HG03095 (cell line): ENCODE measurements around the gene MRPS11.
"Not testable (repeated sequence)": the region's sequence is repeated elsewhere in the genome, so short reads cannot be mapped to it uniquely, and the experiment has no call there.

Experiments used
- ATAC-seq: cut with Tn5 transposase; IDR thresholded peaks from one replicate; pipeline ENCODE4 v1.9.1; 2021; ENCODE audit warnings: moderate library complexity; ENCODE audit not compliant: unreplicated experiment

The MRPS11 gene

GRCh38 chr15:88489321-88489720, 21.8 kb downstream of the MRPS11 start:
- no peak for ATAC-seq

GRCh38 chr15:88490036-88490435, 22.5 kb downstream of the MRPS11 start:
- ATAC-seq: no peak

- ATAC-seq: no peak
Observed at GRCh38 chr15:88491158-88491557, 23.6 kb downstream of the MRPS11 start.

- no peak for ATAC-seq
Observed at GRCh38 chr15:88493844-88494243, 26.3 kb downstream of the MRPS11 start.

- ATAC-seq: no peak
Observed at GRCh38 chr15:88497109-88497765, 29.7 kb downstream of the MRPS11 start.

- no peak for ATAC-seq
Observed at GRCh38 chr15:88498996-88499395, 31.5 kb downstream of the MRPS11 start.

- ATAC-seq: no peak
Observed at GRCh38 chr15:88504445-88504844, 36.9 kb downstream of the MRPS11 start.

- no peak for ATAC-seq
Observed at GRCh38 chr15:88505721-88506120, 38.2 kb downstream of the MRPS11 start.

- no peak for ATAC-seq
Observed at GRCh38 chr15:88506628-88507027, 39.1 kb downstream of the MRPS11 start.

GRCh38 chr15:88509321-88509720, 41.8 kb downstream of the MRPS11 start:
- no peak for ATAC-seq

- no peak for ATAC-seq
Observed at GRCh38 chr15:88509964-88510363, 42.5 kb downstream of the MRPS11 start.

- ATAC-seq: no peak
Observed at GRCh38 chr15:88511161-88511560, 43.7 kb downstream of the MRPS11 start.

- no peak for ATAC-seq
Observed at GRCh38 chr15:88512078-88512477, 44.6 kb downstream of the MRPS11 start.

GRCh38 chr15:88512601-88513000, 45.1 kb downstream of the MRPS11 start:
- ATAC-seq: no peak

GRCh38 chr15:88513195-88513594, 45.7 kb downstream of the MRPS11 start:
- no peak for ATAC-seq

GRCh38 chr15:88518903-88519302, 51.4 kb downstream of the MRPS11 start:
- ATAC-seq: no peak

GRCh38 chr15:88524094-88524493, 56.6 kb downstream of the MRPS11 start:
- ATAC-seq: not testable (repeated sequence)

- no peak for ATAC-seq
Observed at GRCh38 chr15:88525418-88525817, 57.9 kb downstream of the MRPS11 start.

GRCh38 chr15:88526247-88526879, 58.9 kb downstream of the MRPS11 start:
- ATAC-seq: no peak

- no peak for ATAC-seq
Observed at GRCh38 chr15:88529021-88529630, 61.6 kb downstream of the MRPS11 start.
